ENCODE measurements around the gene FBXL19. TPM values are rescaled to one million over a fixed set of nuclear protein-coding genes. Genes with fewer than 3 reads are reported as not detected.

The FBXL19 gene
- total and polyA plus RNA-seq, 8 donors, result 11.2 to 26.8 (median 19.5) TPM

DNA sequence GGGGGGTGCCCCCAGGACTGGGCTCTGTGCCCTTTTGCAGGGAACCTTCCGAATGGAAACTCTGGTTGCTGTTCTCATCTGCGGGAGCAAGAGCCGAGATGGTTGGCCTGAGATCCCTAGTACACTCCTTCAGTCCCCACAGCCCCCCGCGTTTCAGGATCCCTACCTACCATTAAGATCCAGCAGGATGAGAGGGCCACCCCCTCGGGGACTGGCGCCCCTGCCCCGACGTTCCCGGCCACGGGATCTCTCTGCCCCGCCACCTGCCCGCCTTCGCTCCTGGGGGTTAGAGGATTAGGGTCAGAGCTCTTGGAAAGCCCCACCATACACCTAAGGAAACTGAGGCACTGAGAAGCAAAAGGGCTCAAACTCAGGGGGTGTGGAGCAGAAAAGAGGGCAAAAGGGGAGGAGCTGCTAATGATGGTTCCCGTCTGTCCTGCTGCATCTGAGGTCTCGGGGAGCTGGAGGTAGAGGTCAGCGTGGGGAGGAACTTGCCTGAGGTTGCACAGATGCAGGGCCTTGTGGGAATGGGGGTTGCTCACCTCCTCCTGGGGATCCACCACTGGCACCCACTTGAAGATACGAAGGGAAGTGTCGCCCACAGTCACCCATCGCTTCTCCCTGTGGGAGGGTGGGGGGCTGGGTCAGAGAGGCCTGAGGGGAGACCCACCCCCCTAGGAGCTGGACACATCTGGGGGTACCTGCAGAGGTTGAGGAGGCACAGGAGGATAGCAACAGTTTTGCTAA lies 30.5 kb upstream of the FBXL19 start:
- Histone ChIP-seq H3K9me3 (no peaks in the 10 kb centered on the region), H3K27me3 (no peaks in the 10 kb centered on the region), H3K4me3 (peak overlapping the region; percentile 71 to 76), H3K4me1 (peaks cover 22 to 48% of the 10 kb centered on the region in 2 donors), H3K36me3 (peaks cover 0 to 37% of the 10 kb centered on the region in 2 donors), H3K27ac (peak overlapping the region in 1 of 2 donors; percentile 93)
- TF ChIP-seq, protein P1, sequence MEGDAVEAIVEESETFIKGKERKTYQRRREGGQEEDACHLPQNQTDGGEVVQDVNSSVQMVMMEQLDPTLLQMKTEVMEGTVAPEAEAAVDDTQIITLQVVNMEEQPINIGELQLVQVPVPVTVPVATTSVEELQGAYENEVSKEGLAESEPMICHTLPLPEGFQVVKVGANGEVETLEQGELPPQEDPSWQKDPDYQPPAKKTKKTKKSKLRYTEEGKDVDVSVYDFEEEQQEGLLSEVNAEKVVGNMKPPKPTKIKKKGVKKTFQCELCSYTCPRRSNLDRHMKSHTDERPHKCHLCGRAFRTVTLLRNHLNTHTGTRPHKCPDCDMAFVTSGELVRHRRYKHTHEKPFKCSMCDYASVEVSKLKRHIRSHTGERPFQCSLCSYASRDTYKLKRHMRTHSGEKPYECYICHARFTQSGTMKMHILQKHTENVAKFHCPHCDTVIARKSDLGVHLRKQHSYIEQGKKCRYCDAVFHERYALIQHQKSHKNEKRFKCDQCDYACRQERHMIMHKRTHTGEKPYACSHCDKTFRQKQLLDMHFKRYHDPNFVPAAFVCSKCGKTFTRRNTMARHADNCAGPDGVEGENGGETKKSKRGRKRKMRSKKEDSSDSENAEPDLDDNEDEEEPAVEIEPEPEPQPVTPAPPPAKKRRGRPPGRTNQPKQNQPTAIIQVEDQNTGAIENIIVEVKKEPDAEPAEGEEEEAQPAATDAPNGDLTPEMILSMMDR (IDR thresholded peaks at IDR 0.05), result no peak
- ATAC-seq (no peak), DNase-seq (peak in 2 of 4 donors; percentile 35 to 63)
- intact Hi-C loops (cut with DNase I), result no loop called here

DNA sequence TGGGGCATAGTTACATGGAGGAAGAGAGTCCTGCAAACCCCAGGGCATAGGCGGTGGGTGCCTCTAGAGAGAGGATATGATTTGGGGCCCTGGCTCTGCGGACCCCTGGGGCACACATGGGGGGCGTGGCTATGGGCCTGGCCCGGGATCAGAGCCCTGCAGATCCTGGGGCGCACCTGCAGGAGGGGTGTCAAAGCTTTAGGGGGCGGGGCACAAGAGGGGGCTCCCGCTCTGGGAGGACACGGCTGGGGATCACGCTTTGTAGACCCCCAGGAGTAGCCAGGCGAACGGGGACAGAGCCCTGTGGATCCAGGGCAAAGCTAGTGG lies 30.0 kb upstream of the FBXL19 start:
- H3K4me1 ChIP-seq, result peaks cover 22 to 48% of the 10 kb centered on the region in 2 donors
- peak overlapping the region; percentile 85 to 93 for H3K27ac ChIP-seq
- no peaks in the 10 kb centered on the region for H3K9me3 ChIP-seq
- TF ChIP-seq, protein P1 (IDR thresholded peaks at IDR 0.05), result no peak
- intact Hi-C loops (cut with DNase I), result no loop called here
- ATAC-seq (no peak), DNase-seq (peak in 1 of 4 donors; percentile 76)
- no peaks in the 10 kb centered on the region for H3K27me3 ChIP-seq
- H3K4me3 ChIP-seq, result peak overlapping the region; percentile 71 to 76
- H3K36me3 ChIP-seq, result peaks cover 0 to 32% of the 10 kb centered on the region in 2 donors

DNA sequence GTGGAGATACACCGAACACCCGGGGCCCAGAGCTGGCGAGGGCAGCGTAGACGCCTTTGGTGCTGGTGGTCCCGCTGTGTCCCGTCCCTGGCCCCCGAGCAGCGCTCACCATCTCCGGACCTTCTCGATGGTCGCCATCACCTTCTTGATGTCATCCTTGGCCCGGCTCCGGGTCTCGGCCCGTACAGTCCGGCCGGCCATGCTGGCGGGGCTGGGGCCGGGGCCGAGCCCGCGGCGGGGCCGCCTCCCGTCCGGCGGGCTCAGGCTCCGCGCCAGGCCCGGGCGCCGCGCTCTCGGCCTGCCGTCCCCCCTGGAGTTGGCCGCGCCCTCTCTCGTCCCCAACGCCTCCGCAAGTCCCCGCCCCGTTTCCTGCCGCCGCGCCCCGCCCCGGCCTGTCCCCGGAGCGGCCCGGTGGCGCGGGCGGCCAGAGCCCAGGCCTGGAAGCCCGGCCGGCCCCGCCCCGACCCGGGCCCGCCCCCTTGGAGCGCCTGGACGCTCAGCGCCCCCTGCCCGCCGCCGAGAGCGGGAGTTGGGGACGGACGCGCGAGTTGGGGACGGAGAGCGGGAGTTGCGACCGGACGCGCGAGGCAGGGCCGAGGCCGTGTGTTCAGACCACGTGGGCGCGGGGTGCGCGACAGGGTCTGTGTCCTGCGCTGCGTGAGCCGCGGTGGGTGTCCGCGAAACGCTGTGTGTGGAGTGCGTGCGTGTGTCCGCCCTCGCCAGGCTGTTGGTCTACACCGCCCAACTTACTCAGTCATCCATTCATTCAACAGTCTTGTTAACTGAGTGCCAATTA lies 29.4 kb upstream of the FBXL19 start, which contains the start of gene BCL7C:
BCL7C (minus strand) TSS at position 334 of the 796 bp plus-strand sequence; CDS start at position 201, 133 bp downstream.
- peaks cover 22 to 48% of the 10 kb centered on the region in 2 donors for H3K4me1 ChIP-seq
- DNase-seq, result peak; percentile 88 to 99 (median 94)
- no peaks in the 10 kb centered on the region for H3K27me3 ChIP-seq
- intact Hi-C loops (cut with DNase I), result no loop called here
- H3K9me3 ChIP-seq, result no peaks in the 10 kb centered on the region
- peak within 1 kb of the TSS; percentile 71 to 76 for H3K4me3 ChIP-seq
- ATAC-seq, result peak; percentile 83
- TF ChIP-seq, protein P1 (IDR thresholded peaks at IDR 0.05), result peak; percentile 23 to 24
- peaks cover 0 to 26% of the 10 kb centered on the region in 2 donors for H3K36me3 ChIP-seq
- H3K27ac ChIP-seq, result peak within 1 kb of the TSS; percentile 93 to 98

DNA sequence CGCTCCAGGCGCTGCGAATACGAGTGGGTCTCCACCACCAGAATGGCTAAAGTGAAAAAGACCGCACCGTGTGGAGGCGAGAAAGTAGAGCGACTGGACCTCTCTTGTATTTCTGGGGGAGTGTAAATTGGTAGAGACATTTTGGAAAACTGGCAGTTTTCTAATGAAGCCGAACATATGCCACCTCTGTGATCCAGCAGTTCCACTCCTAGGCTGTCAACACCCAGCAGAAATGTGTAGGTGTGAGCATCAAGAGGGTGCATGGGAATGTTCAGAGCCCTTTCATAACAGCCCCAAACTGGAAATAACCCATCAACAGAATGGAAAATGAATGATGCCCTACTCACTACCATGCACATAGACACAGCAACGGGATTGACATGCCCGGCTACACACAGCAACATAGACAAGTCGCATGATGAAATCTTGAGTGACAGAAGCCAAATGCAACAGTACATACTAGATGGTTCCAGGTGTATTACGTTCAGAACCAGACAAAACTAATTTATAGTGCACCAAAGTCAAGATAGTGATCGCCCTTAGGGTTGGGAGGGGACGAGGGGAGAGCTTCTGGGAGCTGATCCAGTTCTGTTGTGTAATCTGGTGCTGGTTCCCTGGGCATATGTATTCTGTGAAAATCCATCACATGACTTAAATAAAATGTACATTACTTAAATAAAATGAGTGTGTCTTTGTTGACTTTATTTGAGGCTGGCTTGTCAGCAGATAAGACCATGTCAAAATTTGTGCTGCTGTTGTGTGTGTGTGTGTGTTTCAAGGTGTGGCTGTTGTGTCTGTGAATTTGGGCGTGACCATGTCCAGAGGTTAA lies 28.6 kb upstream of the FBXL19 start:
- Histone ChIP-seq H3K4me1 (peaks cover 22 to 48% of the 10 kb centered on the region in 2 donors), H3K9me3 (no peaks in the 10 kb centered on the region), H3K36me3 (peaks cover 0 to 18% of the 10 kb centered on the region in 2 donors), H3K4me3 (peak overlapping the region; percentile 24 to 76), H3K27me3 (no peaks in the 10 kb centered on the region), H3K27ac (peak overlapping the region; percentile 93 to 98)
- ATAC-seq, result no peak
- DNase-seq, result peak in 1 of 4 donors; percentile 8
- TF ChIP-seq, protein P1 (IDR thresholded peaks at IDR 0.05), result no peak
- intact Hi-C loops (cut with DNase I), result no loop called here

All from left lung (tissue), 10 donors.